NB4 (cell line): ENCODE data around the gene RAPGEF5.

ENCODE experiments used
- CTCF ChIP-seq: IDR thresholded peaks from one replicate; pipeline ENCODE4 v1.5.1; 2012; ENCODE audit warnings: low read depth, low read length
- POLR2A ChIP-seq: IDR thresholded peaks from 2 replicates; pipeline ENCODE4 v1.6.1; 2011; ENCODE audit warnings: mild to moderate bottlenecking; ENCODE audit not compliant: insufficient read length; ENCODE audit errors: extremely low read depth

- no peak for TF ChIP-seq CTCF
- TF ChIP-seq POLR2A, result no peak
Measured at GRCh38 chr7:22210355-22210754, 146.6 kb downstream of the RAPGEF5 start.
